Muscle of back (tissue), 11 donors: Measurements from ENCODE around the gene PRAMEF18. TPM values are rescaled to one million over a fixed set of nuclear protein-coding genes. Genes with fewer than 3 reads are reported as not detected.
"Not testable (repeated sequence)": the region's sequence is repeated elsewhere in the genome, so short reads cannot be mapped to it uniquely, and the experiment has no call there.

Experiments used
- DNase-seq, 3 donors: peaks; one replicate each; pipeline versions ENCODE4 v3.0.0 to v3.0.0-alpha.2; 2013
- polyA plus RNA-seq, 10 donors: library from polyadenylated mRNA; unstranded; fragments of 120-200 nt; gene quantifications; one replicate each; pipeline ENCODE4 v1.2.1, GENCODE V29; 2013; ENCODE audit not compliant: insufficient read length in 10 of 10

Gene PRAMEF18
- polyA plus RNA-seq, 10 donors = not detected

DNA sequence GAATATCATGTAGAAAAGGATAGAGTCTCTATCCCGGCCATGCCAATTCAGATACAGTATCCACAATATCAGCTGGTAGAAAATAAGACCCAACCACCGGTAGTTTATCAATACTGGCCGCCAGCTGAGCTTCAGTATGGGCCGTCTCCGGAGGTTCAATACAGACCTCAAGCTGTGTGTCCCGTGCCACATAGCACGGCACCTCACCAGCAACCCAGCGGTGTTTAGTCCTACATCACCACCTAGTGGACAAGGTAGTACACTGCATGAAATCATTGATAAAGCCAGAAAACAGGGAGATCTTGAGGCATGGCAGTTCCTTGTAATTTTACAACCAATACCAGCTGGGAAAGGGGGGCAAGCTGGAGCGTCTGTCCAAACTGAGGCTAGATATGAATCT, 17.2 kb downstream of the PRAMEF18 start:
- DNase-seq = not testable (repeated sequence)

DNA sequence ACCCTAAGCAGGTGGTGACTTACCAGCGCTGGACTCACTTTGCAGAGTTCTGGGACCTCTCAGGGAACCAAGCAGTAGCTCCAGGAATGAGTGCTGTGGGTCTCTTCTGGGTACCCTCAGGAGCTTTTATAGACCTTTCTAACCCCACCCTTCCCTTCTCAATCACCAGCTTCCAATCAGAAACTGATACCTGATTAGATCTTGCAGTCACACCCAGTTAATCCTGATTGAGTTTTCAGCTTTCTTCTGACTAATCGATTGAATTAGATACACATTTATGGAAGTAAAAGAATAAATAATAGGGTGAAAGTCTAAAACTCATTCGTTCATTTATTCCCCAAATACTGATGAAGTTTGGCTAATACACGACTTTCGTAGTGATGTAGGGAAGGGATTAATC, 24.6 kb downstream of the PRAMEF18 start, which contains the start of gene PRAMEF13:
Gene PRAMEF13 (minus strand): TSS at position 101 of the 400 bp plus-strand sequence. CDS start 1,820 bp downstream, outside the sequence.
- not testable (repeated sequence) for DNase-seq

Other genes with a start within 250 kb of the PRAMEF18 start
- not detected for gene PRAMEF27, start 169.6 kb downstream of the PRAMEF18 start, polyA plus RNA-seq
- under 1 TPM in 1 of 10 donors, not detected in 9; 0.19 TPM for gene HNRNPCL3, start 165.4 kb downstream of the PRAMEF18 start, polyA plus RNA-seq
- not detected for gene PRAMEF25, start 155.4 kb downstream of the PRAMEF18 start, polyA plus RNA-seq
- under 1 TPM in 1 of 10 donors, not detected in 9; 0.15 TPM for gene HNRNPCL2, start 109.3 kb downstream of the PRAMEF18 start, polyA plus RNA-seq
- not detected for gene PRAMEF26, start 70.1 kb downstream of the PRAMEF18 start, polyA plus RNA-seq
- under 1 TPM in 2 of 10 donors, not detected in 8; 0.15 to 0.31 TPM for gene HNRNPCL4, start 60.5 kb downstream of the PRAMEF18 start, polyA plus RNA-seq
- not detected for gene PRAMEF9, start 54.3 kb downstream of the PRAMEF18 start, polyA plus RNA-seq
- gene PRAMEF13, start 24.7 kb downstream of the PRAMEF18 start, polyA plus RNA-seq = not detected
- gene PRAMEF5, start 28.0 kb upstream of the PRAMEF18 start, polyA plus RNA-seq = not detected
- not detected for gene PRAMEF8, start 59.0 kb upstream of the PRAMEF18 start, polyA plus RNA-seq
- gene PRAMEF33, start 77.4 kb upstream of the PRAMEF18 start, polyA plus RNA-seq = not detected
- gene PRAMEF15, start 89.4 kb upstream of the PRAMEF18 start, polyA plus RNA-seq = not detected
- not detected for gene PRAMEF14, start 121.0 kb upstream of the PRAMEF18 start, polyA plus RNA-seq
- gene PRAMEF19, start 145.8 kb upstream of the PRAMEF18 start, polyA plus RNA-seq = not detected
- not detected for gene PRAMEF17, start 163.5 kb upstream of the PRAMEF18 start, polyA plus RNA-seq
- gene PRAMEF20, start 184.3 kb upstream of the PRAMEF18 start, polyA plus RNA-seq = under 1 TPM in 1 of 10 donors, not detected in 9; 0.20 TPM